ENCODE results near the gene AQR. TPM values are rescaled to one million over a fixed set of nuclear protein-coding genes. Genes with fewer than 3 reads are reported as not detected.

AQR gene
- total and polyA plus RNA-seq, 2 of the 8 experiments (the other 6 are each of a cell fraction or from before 2014, with no cell fraction given), result 34.5 to 57.6 TPM

DNA sequence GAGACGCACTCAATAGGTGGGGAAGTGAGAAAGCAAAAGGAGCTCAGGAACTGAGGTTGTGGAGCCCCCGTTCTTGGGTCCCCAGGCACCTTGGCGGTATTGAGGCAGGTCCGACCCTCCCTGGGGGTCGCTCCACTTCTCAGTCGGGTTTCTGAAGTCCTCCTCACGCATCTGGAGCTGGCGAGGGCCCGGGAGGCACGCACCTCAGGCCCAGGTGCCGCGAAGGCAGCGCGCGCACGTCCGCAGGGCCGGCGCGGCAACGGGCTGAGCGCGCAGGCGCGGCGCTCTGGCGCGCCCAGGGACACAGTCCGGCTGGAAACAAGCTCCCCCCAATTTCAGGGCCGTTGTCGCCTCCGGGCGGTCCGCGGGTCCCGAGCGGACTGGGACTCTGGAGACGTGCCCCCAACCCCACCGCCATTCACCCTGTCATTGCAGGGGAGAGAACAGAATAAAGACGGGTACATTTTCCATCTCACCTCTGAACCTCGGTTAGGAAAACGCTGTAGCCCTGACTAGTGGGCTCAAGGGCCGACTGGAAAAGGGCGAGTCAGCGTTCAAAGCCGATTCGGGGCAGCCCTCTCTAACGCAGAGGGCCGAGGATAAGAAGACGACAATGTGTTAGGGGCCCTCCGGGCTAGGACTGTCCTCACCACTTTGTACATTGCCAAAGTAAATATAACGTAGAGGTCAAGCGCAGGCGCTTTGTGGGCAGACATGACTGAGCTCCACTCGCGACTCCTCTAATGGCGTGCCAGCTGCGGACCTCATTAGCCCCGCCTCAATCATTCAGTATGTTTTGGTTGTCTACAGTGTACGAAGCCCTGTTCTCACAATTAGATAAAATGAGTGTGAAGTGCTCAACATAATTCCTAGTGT, 18.7 kb upstream of the AQR start, which contains the start of gene ZNF770 (continued):
- TF ChIP-seq SRF (IDR thresholded peaks at IDR 0.05; ENCODE audit: low read depth, low read length), result 0 out of 2 replicates have a peak, but pooled peaks have one; percentile 36
- no peak for TF ChIP-seq USF2 (IDR thresholded peaks at IDR 0.05; ENCODE audit: low read length)
- peak; percentile 98 for TF ChIP-seq RBBP5 (IDR thresholded peaks at IDR 0.05; ENCODE audit: borderline replicate concordance, low read depth, low read length)
- TF ChIP-seq TEAD4 (IDR thresholded peaks at IDR 0.05; ENCODE audit: low read depth, low read length), result peak; percentile 67
